ENCODE measurements around the gene ZNF71.
"Not testable (repeated sequence)": the region's sequence is repeated elsewhere in the genome, so short reads cannot be mapped to it uniquely, and the experiment has no call there.

ZNF71 gene

DNA sequence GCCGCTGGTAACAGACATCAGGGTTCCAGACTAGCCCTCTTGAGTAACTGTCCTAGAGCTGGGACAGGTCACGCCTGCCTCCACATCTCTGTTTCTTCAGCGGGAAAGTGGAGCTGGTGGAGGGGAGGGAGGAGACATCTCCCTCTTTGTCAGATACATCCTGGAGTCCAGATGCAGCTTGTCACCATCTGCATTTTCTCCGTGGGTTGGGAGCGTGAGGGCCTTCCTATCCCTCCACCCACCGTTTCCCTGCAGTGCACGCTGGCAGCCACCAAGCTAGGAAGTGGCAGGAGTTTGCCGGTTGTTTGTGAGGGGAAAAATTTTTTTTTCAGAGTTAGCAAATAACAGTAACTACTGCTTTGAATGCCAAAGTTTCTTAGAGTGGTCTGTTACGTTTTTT, 27.9 kb downstream of the ZNF71 start:
- no peak for DNase-seq

DNA sequence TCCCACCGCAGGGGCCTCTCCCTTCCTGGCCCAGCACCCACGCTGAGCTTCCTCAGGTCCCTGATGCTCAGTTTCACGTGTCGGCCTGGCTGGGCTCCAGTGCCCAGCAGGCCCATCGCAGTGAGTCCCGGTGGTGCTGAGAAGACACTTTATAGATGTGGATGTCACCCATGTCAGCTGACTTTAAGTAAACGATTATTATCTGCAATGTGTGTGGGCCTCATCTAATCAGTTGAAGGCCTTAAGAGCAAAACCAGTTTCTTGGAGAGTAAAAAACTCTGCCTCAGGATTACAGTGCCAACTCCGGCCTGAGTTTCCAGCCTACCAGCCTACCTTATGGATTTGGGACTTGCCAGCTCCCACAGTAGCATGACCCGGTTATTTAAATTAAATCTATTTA, 30.6 kb downstream of the ZNF71 start:
- DNase-seq: no peak

DNA sequence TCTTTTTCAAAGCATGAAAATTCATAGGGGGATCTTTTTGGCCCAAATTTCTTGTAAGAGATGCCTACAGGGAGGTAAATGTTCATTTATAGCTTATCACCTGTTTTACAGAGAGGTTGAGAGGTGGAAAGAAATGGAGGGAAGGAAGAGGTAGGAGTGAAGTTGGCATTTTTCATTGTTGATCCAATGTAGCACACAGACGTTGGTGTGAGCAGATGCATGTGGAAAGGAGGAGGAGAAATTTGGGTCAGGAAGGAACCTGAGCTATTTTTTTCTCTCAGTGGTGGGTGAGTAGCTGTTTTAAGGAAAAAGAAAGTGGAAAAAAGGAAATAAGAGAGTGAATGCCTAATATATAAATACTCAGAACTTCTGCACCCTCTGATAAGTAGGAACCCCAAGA, 37.9 kb downstream of the ZNF71 start:
- no peak for DNase-seq

DNA sequence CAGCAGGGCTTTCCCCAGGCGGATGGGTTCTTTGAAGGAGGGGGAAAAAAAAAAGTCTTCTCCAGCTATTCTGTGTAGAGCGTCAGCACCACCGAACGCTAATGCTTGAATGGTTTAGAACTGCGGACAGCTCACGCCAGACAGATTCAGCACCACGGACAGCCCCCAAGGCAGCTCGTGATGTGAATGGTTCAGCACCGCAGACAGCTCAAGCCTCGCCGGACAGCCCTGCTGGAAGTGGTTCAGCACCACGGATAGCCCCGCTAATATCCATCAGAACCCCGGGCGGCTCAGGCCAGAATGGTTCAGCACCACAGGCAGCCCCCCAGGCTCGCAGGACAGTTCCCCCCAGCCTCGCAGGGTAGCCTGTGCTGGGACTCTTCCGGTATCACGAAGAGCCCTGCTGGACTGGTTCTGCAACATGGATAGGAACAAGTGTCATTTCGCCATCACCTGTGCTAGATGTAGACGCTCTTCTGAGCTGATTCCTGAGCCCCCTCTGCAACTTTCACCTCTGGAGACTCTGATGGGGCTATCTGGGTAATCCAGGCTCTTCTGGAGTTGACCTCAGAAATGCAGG, 43.0 kb downstream of the ZNF71 start:
- DNase-seq: no peak

DNA sequence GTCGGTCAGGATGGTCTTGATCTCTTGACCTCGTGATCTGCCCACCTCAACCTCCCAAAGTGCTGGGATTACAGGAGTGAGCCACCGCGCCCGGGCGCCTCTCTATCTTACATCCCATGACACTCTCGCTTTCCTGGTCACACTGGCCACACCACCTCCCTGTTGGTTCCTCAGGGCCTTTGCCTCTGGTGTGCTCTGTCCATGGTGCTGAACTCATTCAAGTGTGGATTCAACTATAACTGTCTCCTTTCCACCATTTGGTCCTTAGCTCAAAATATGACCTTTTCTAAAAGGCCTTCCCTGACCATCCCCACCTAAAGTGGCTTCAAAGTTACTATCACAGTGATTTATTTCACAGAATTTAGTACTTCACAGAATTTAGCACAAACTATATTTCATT, 44.1 kb downstream of the ZNF71 start:
- no peak for DNase-seq

DNA sequence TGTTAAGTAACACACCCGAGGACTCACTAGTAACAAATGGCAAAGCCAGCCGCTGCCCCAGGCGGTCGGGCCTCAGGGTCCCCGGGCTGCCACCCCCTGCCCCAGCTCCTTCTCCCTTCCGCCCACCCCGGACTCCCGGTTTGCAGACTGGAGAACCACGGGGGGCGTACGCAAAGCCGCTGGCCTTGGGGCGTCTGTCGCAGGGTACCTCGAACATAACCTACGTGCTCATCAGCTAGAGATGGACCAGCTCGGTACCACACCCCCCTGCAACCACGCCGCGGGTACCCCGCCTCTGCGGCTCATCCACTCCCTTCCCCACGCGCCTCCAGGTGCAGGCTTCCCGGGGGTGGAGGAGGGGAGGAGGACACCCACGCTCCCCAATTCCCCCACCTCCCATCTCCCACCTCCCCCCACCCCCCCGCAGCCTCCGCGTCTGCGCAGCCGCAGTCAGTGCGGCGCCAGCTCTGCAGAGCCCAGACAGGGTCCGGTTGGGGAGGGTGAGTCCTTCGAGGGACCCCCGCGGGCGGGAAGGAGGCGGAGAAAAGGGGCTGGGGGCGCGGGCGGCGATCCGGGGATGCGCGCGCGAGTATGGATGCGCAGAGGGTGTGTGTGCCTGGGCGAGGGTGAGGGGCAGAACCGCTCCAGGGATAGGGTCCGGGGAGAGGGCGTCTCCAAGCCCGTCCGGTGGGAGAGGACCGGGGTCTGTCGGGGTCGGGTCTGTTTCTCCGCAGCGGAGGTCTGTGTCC, 47.8 kb downstream of the ZNF71 start, which contains the start of gene SMIM17:
SMIM17 (plus strand) TSS at position 449 of the 749 bp plus-strand sequence. CDS start 2,509 bp downstream, outside the sequence.
- no peak for DNase-seq

DNA sequence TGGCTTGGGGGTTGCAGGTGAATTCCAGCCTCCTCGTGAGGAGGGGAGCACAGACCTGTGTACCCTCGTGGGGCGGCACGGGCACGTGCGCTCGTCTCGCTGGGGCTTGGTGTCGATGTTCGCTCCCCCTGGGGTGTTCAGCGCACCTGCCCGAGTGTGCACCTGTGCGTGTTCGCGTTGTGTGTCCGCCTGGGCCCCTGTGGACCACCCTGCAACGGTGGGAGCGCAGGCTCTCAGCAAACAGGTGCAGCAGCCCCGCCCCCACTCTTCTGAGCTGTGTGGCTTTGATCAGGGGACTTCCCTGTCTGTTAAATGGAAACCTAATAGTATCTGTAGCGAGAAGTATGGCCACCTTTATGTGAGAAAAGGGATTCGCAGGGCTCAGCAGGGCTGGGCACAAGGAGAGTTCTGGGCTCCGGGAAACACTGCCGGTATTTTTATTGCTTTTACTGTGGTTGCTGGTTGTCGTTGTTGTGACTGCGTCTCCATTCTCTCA, 48.4 kb downstream of the ZNF71 start:
- no peak for DNase-seq

DNA sequence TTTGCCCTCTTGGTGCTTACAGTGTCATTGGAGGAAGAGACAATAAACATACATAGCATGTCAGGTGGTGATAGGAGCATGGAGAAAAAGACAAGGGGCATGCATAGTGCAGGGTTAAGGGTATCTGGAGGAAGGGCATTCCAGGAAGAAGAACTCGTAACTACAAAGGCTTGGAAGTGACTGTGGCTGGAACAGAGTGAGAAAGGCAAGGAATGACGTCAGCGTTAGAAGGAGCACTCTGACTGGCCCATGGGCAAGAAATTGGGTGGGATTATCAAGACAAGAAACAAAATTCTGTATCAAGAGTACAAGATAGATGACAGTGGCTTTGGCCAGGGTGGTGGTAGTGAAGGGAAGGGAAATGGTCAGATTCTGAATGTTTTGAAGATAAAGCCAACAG, 59.0 kb downstream of the ZNF71 start:
- no peak for DNase-seq

DNA sequence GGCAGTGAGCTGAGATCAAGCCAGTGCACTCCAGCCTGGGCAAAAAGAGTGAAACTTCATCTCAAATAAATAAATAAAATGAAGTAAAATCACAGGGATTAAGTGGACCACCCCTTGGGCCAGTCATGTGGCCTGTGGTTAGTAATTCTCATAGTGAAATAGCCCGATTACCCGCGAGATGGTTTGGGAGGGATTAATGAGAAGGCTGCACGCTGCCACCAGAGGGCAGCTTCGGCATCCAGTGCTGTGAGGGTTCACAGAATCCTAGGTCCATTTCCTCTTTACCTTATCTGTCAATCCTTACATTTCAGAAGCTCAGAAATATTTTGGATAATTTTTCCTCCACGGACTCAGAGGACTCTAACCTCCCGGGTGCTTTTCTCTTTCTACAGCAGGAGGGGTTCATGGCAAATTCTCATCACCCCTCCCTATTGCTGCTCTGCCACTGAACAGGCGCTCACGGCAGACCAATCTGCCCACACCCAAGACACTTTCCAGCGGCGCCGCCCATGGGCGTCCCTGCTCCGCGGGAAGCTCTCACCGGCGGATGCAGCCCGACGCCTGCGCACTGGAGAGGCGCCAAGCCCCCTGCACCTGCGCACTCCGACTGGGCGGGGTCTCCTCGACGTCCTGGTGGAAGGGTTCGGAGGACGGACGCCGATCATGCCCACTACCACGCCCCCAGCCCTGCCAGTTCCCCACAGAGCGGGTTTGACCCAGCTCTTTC, 65.4 kb downstream of the ZNF71 start:
- DNase-seq: no peak

DNA sequence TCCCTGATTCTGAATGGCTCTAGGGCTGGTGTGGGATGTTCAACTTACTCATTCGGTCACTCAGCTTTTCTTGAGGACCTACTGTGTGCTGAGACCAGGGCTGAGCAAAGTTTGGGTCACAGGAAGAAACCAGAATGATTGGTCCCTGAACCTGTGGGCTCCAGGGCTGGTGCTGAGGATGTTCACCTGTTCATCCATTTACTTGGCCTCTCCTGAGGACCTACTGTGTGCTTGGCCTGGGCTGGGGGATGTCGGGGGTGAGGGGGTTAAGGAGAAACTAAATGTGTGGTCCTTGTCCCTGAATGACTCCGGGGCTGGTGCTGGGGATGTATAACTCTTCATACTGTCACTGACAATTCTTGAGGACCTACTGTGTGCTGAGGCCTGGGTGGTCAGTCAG, 66.1 kb downstream of the ZNF71 start:
- no peak for DNase-seq

DNA sequence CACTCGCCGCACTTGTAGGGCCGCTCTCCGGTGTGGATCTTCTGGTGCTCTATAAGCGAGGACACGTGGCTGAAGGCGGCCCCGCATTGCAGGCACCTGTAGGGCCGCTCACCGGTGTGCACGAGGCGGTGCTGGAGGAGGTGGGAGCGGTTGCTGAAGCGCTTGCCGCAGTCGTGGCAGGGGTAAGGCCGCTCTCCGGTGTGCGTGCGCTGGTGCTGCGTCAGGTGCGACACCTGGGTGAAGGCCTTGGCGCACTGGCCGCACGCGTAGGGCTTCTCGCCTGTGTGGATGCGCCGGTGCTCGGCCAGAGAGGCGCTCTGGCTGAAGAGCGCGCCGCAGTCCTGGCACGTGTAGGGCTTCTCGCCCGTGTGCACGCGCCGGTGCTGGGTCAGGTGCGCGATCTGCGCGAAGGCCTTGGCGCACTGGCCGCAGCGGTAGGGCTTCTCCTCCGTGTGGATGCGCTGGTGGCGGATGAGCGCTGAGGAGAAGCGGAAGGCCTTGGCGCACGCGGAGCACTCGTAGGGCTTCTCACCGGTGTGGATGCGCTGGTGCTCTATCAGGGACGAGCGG, 68.9 kb downstream of the ZNF71 start:
- no peak for DNase-seq

DNA sequence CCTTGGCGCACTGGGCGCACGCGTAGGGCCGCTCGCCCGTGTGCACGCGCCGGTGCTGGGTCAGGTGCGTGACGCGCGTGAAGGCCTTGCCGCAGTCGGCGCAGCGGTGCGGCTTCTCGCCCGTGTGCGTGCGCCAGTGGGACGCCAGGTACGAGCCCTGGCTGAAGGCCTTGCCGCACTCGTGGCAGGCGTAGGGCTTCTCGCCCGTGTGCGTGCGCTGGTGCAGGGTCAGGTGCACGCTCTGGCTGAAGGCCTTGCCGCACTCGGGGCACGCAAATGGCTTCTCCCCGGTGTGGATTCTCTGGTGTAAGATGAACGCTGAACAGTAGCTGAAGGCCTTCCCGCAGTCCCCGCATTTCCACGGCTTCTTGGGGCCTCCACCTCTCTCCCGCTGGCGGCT, 69.4 kb downstream of the ZNF71 start:
- DNase-seq: no peak

DNA sequence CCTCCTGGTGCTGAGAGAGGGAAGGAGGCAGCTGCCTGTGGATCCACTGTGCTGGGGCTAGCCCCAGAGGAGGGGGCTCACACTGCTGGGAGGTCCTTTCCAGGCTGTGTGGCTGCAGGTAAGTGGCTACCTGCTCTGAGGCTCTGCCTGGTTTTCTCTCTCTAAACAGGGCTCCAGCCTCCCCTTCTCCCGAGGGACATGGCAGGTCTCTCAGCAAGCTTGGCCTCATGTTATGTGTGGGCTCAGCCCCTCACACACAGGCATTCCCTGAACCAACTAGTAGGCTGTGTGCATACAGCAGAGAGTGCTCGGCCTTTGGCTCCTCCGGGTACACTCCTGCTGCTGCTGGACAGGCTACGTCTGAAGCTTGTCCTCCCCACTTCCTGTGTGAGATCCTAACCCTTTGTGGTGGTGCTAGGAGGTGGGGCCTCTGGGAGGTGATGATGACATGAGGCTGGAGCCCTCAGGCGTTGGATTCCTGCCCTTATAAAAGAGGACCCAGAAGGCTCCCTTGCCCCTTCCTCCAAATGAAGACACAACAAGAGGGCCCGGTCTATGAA, 72.3 kb downstream of the ZNF71 start:
- DNase-seq: no peak

DNA sequence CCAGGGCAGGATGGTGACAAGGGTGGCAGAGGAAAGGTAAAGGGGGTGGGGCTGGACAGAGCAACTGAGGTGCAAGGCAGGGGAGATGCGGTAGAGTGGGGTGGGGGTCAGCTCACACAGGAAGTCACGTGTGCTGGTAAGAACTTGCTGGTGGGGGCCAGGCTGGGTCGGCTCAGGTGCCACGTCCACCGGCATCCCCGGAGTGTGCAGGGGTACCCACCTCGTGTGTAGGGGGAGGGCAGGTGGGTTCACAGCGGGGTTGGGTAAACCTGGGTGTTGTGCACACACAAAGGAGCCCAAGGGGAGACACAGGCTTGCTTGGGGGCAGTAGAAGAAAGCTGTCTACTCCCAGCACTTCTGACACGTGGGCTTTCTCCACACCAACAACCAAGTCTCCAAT, 73.6 kb downstream of the ZNF71 start:
- no peak for DNase-seq

DNA sequence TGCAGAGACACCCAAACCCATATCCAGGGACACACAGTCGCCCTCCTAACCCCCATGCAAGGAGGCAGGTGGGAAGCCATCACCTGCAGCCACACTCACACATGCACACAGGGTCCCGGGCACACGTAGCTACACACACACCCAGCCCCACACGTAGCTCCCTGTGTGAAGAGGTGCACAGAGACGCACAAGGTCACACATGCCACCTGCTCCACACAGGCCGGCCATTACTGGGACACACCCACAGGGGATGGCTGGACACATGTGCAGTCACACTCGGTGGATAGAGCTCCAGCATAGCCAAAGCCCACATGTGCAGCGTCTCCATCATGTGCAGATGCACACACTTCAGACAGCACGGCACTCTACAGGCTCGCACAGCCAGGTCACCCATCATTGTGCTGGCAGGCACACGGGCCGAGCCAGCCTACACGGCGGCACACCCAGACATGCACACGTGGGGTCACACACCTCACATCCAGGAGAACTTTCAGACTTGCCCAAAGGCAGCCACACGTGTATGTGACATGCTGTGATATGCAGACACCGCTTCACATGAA, 75.4 kb downstream of the ZNF71 start:
- DNase-seq: no peak

DNA sequence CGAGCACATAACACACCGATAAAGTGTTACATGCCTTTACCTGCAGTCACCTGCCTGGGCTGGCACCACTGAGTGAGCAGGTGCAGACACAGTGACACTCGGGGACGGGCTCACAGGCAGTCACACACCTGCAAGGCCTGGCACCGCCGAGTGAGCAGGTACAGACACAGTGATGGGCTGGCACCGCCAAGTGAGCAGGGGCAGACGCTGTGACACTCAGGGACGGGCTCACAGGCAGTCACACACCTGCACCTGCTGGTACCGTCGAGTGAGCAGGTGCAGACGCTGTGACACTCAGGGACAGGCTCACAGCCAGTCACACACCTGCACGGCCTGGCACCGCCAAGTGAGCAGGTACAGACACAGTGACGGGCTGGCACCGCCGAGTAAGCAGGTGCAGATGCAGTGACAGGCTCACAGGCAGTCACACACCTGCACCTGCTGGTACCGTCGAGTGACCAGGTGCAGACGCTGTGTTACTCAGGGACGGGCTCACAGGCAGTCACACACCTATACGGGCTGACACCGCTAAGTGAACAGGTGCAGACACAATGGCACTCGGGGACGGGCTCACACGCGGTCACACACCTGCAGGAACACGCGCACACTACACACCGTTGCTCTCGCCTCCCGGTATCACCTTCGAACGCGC, 76.0 kb downstream of the ZNF71 start:
- DNase-seq: no peak

DNA sequence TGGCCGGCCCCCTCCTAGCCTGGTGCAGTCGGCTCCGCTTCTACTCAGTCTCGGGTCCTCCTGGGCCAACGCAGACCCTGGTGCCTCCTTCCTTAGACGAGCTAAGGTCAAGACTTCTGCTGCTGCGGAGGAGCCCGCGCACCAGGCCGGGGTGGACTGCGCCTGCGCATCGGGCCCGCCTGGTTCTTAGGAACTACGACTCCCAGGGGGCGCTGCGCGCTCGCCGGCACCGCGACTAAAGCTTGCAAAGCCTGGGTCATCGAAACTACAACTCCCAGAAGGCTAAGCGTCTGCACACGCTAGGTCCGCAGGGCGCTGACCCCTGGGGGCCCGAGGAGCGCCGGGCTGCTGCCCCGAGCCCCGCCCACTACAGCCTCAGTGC, 76.5 kb downstream of the ZNF71 start, which contains the start of gene ZNF835:
ZNF835 (minus strand) TSS at position 145 of the 382 bp plus-strand sequence. CDS start 6,559 bp downstream, outside the sequence.
- peak; percentile 82 for DNase-seq

DNA sequence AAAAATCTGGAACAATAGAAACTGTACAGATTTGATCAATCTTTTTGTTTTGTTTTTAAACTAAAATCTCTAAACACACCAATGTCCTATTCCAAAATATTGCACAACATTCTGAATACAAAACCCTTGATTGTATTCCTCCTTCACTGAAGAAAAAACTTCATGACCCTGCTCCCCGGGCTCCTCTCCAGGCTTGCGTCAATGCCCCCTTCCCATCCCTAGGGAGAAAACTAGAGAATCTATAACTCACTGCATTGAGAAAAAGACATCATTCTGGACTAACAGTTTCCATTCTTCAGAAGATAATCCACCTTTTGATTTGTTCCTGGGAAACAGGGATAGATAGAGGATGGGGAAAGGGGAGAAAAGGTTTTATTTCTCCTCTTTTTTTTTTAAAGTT, 77.5 kb downstream of the ZNF71 start:
- DNase-seq: not testable (repeated sequence)
